AG04450 (cell line): Measurements from ENCODE around the gene UFD1. TPM values are rescaled to one million over a fixed set of nuclear protein-coding genes. Genes with fewer than 3 reads are reported as not detected.

ENCODE experiments used
- CTCF ChIA-PET: fragments of 300-600, 350-600 bp; formaldehyde crosslinking; extraction: SDS; loops from one replicate; lab custom pipeline; 2022; ENCODE audit warnings: antibody characterized with exemption, inconsistent platforms; lab: Charles Lee
- POLR2A ChIA-PET: fragments of 350-600 bp; formaldehyde crosslinking; extraction: SDS; loops from one replicate; lab custom pipeline; 2021; ENCODE audit warnings: antibody characterized with exemption, inconsistent platforms; lab: Yijun Ruan, JAX
- DNase-seq: peaks from one replicate; pipeline ENCODE4 v3.0.0-alpha.2; 2011; ENCODE audit warnings: low read depth, low spot score
- H3K27ac ChIP-seq: one replicate; pipeline ENCODE4 v1.5.1; 2012; ENCODE audit warnings: low read depth, low read length, control low read depth
- H3K27me3 ChIP-seq: one replicate; pipeline ENCODE4 v1.6.0; 2012; ENCODE audit warnings: low read length; ENCODE audit not compliant: control insufficient read depth, insufficient read depth
- H3K4me3 ChIP-seq: 2 replicates; pipeline ENCODE4 v1.5.1; 2011; ENCODE audit warnings: mild to moderate bottlenecking, low read depth, low read length, control low read depth
- H3K9me3 ChIP-seq: 2 replicates; pipeline ENCODE4 v1.5.1; 2012; ENCODE audit warnings: low read length; ENCODE audit not compliant: control insufficient read depth, insufficient read depth
- CTCF ChIP-seq: IDR thresholded peaks from 2 replicates; pipeline ENCODE4 v1.5.1; 2011; ENCODE audit warnings: low read depth, low read length, control low read depth, inconsistent platforms
- polyA plus RNA-seq: library from polyadenylated mRNA; depleted of rRNA; stranded (reverse); fragments of >200 nt; gene quantifications from 2 replicates; pipeline ENCODE4 v1.2.3, GENCODE V29; 2011

The UFD1 gene
- polyA plus RNA-seq, 1 experiment, result 87.3 TPM

DNA sequence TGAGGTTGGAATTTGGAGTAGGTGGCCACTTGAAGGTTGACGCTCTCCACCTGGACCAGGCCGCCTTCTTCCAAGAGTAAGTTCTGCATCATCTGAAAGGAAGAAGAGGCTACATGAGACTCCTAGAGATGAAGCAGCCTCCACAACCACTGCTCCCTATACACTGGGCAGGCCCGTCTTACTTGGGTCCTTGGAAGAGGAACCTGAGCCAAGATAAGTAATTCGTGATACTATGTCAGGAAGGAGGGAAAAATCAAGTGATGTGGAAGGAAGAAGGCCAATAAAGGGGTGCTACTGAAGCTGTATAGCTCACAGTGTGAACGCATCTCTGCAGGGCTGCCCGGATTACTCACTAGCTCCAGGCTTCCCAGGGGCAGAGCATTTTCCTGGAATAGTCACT lies 11.1 kb downstream of the UFD1 start:
- H3K27me3 ChIP-seq, result no peaks in the 10 kb centered on the region
- no peak overlapping the region for H3K27ac ChIP-seq
- H3K4me3 ChIP-seq, result no peak overlapping the region
- POLR2A ChIA-PET, result no interaction called here
- no peaks in the 10 kb centered on the region for H3K9me3 ChIP-seq
- DNase-seq, result no peak
- CTCF ChIA-PET, result no interaction called here
- no peak for TF ChIP-seq CTCF

GRCh38 chr22:19466848-19467752 lies 11.9 kb downstream of the UFD1 start:
- POLR2A ChIA-PET, result interaction anchor here (0.6 kb wide), 1 partner anchor 16 kb away, joined by 5 read pairs; no protein-coding TSS in a partner anchor
- DNase-seq, result no peak
- CTCF ChIA-PET, result no interaction called here
- Histone ChIP-seq H3K4me3 (no peak overlapping the region), H3K27ac (no peak overlapping the region), H3K9me3 (no peaks in the 10 kb centered on the region), H3K27me3 (no peaks in the 10 kb centered on the region)
- no peak for TF ChIP-seq CTCF

- no peak for TF ChIP-seq CTCF
- no peak overlapping the region for H3K27ac ChIP-seq
- H3K9me3 ChIP-seq, result no peaks in the 10 kb centered on the region
- POLR2A ChIA-PET, result no interaction called here
- DNase-seq, result no peak
- no peak overlapping the region for H3K4me3 ChIP-seq
- CTCF ChIA-PET, result interaction anchor here (1.5 kb wide), 1 partner anchor 164 kb away, joined by 6 read pairs; no protein-coding TSS in a partner anchor
- H3K27me3 ChIP-seq, result no peaks in the 10 kb centered on the region
These were observed 12.8 kb downstream of the UFD1 start for GRCh38 chr22:19466126-19466716.

GRCh38 chr22:19464975-19465374 lies 14.0 kb downstream of the UFD1 start:
- H3K27ac ChIP-seq, result no peak overlapping the region
- ChIA-PET CTCF (interaction anchor here (1.5 kb wide), 1 partner anchor 165 kb away, joined by 6 read pairs; no protein-coding TSS in a partner anchor), POLR2A (no interaction called here)
- no peak for DNase-seq
- H3K9me3 ChIP-seq, result no peaks in the 10 kb centered on the region
- no peak overlapping the region for H3K4me3 ChIP-seq
- no peaks in the 10 kb centered on the region for H3K27me3 ChIP-seq
- TF ChIP-seq CTCF, result no peak

GRCh38 chr22:19464546-19464945 lies 14.4 kb downstream of the UFD1 start:
- POLR2A ChIA-PET, result no interaction called here
- no peak overlapping the region for H3K27ac ChIP-seq
- CTCF ChIA-PET, result interaction anchor here (1.5 to 2.0 kb wide), 2 partner anchors 10 to 165 kb away, joined by 6 to 7 read pairs; no protein-coding TSS in a partner anchor

More at GRCh38 chr22:19464546-19464945, 14.4 kb downstream of the UFD1 start:
- no peak for TF ChIP-seq CTCF
- no peak for DNase-seq
- H3K27me3 ChIP-seq, result no peaks in the 10 kb centered on the region
- no peak overlapping the region for H3K4me3 ChIP-seq
- no peaks in the 10 kb centered on the region for H3K9me3 ChIP-seq
